GM18505 (cell line): ENCODE results near the gene ABCA1.

Experiments used
- ATAC-seq: cut with Tn5 transposase; IDR thresholded peaks from one replicate; pipeline ENCODE4 v1.9.1; 2021; ENCODE audit not compliant: unreplicated experiment
- POLR2A ChIP-seq: IDR thresholded peaks from 4 replicates; pipeline ENCODE4 v1.6.1; 2011; ENCODE audit warnings: borderline replicate concordance; ENCODE audit not compliant: insufficient read depth, insufficient read length; ENCODE audit errors: extremely low read depth

The ABCA1 gene

DNA sequence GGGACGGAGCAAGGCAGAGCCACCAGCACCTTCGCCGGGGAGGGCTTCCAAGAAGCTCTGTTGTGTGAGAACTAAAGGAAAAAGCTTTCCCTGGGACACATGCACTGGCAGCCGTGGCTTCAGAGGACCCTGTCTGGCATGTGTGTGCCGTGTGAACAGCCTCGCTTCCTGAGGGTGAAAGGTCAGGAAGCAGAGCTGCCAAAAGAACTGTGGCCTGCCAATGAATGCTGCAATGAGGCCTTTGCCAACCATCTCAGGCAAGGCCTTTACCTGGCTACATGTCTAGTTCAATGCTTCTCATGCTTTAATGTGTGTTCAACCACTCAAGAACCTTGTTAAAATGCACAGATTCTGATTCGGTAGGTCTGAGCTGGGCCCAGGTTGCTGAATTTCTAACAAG, 110.5 kb downstream of the ABCA1 start:
- ATAC-seq, result no peak
- no peak for TF ChIP-seq POLR2A

DNA sequence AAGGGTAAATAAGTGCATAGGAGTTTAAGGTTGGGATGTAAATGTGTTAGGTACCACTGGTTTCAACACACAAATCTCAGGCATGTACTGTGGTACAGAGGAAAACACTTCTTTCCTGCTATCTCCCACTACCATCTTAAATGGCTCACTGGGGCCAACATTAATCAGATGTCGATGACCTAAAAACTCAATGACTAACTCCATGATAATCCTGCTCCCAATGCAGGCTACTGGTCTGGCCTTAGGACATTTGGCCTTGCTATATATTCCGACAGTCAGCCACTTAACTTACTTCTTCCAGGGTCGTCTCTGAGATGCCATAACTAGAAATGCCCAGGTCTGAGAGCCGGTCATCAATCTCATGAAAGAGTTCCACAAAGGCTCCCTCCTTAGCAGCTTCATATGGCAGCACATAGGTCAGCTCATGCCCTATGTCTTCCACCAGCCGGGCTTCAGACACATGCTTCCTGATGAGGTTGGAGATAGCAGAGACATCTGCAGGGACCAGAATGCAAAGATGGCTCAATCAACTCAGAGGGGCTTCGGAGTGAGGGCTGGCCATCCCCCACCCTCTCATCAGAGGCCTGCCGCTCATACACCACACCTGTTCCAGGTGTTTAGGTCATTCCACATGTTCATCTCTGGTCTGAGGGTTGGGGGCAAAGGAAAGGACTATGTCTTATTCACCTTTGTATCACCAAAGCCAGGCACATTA, 111.9 kb downstream of the ABCA1 start:
- no peak for TF ChIP-seq POLR2A
- no peak for ATAC-seq

DNA sequence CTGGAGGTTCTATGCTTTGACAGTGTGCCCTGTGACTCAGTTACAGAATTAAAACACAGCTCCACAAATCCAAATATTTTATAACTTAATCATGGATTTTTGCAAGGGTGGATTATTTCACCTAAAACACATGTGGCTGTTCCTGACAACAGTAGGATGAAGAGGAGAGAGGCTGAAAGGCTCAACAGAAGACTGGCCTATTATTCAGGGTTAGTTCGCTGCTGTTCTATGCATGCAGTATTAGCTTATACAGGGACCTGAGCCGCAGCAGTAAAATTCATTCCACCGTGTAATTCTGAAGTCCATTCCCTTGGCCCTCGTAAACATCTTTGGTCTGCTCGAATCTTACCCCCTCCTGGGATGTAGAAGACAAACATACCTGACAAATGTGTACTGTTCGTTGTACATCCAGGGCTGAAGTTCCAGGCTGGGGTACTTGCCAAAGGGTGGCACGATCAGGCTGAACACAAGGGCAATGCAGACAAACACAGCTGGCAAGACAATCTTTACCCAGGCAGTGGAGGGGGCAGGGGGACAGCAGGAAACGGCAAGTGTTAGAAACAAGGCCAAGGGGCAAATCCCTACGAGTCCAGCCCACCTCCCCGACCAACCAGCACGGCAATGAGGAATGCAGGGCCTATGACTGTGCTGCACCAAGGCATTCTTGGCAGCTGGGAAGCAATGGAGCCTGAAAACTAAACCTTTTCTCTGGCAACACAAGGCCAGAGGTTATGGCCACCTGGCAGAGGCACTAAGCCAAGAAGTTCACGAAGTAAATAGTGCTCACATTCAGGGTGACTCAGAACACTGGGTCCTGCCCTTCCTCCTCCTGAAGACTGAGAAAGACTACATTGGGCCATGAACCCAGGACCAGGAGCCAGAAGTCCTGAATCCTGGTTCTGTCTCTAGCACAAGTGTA, 117.3 kb downstream of the ABCA1 start:
- no peak for ATAC-seq
- no peak for TF ChIP-seq POLR2A

DNA sequence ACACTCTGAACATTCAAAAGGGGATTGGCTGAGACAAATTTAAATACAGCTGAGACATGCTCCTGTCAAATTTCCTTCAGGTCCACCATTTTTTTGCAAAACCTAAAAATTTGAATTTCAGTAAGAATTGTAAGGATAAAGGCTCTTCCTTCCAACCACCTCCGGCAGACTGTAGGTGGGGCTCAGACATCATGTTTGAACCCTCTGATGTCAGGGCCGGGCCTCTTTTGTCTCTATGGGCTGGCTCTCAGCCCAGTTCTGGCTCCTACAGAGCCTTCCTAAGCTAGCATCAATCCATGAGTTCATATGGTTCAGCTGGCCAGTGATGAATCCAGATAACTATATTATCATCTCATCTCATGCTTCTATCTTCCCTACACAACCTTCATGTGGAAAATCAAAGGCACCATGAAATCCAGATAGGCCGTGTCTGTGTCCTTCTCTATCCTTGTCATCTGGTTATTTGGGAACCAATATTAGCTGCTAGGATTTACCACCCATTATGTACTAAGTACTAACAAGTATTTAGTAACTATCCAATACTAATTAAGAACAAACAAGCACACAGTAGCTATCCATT, 119.8 kb downstream of the ABCA1 start:
- ATAC-seq, result no peak
- no peak for TF ChIP-seq POLR2A

DNA sequence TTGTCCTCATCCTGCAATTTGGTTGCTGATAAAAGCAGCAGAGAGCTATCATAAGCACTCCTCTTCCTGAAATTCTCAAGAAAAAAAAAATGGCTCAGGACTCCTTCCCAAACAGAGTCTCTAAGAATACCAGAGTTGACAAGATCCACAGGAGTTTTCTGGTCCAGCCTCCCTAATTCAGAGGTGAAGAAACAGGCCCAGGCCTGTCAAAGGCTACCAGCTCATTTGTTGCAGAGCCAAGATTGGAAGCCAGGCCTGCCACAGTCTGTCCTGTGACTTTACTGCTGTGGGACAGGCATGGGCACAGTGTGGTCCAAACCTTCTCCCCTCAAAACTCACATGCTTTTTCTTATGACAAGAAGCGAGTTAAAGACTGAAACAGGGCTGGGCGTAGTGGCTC, 122.5 kb downstream of the ABCA1 start:
- TF ChIP-seq POLR2A, result no peak
- no peak for ATAC-seq

DNA sequence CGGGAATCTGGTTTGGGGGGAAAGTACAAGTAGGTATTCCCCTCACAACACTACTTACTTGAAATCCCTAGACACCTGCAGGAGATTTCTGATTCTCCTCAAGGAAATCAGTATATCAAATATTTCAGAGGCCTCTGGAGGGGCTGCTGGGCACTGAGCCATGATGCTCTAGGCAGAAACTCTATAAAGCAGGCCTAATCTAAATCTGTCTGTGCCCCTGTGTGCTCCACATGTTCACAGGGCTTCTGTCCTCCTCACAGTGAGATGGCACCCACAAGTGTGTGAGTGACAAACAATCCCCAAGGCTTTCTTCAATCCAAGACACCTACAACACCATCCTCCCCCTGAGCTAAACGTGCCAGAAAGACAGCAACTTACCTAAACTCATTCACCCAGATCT, 125.0 kb downstream of the ABCA1 start:
- TF ChIP-seq POLR2A, result no peak
- no peak for ATAC-seq

DNA sequence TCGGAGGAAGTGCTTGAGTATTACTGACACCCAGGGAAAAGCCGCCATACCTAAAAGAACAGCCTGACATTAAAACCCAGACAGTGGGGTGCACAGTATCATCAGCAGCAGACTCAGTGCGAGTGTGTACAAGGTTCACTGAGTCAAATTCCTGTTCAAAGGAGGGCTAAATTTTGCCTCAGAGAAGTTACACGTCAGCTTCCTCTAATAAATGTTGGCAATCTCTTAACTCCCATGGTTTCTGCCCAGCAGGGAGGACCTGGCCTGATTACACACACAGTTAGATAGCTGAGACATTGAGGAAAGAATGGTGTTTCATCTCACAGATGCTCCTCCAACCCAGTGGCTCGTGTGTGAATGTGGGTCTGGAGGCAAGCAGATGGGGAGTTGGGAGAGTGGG, 125.8 kb downstream of the ABCA1 start:
- no peak for ATAC-seq
- TF ChIP-seq POLR2A, result no peak

DNA sequence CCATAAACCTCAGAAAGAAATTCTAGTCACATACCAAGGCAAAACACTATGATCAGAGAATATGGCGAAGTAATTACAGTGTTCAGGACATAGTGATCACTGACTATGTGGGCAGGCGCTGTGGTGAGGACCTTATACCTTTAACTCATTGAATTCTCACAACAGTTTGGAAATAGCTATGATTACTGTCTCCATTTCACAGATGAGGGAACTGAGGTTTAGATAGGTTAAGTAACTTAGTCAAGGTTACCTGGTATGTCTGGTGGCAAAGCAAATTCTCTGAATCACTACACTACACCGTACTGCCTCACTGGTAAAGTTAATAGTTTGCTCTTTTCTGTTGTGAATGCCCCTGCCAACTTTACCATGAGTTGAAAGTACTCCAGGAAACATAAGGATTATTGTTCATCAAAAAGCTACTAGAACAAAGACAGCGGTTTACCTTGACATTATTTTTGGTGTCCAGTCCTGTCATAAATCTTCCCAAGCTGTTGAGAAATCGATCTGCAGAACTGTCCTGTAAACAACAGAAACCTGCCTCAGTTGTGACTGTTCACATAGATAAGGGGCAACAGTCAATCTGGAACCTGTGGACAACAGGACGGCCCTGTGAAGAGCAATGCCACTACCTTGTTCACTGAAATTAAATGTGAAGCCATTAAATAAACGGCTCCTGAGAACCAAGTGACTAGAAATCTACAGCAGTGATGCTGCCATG, 127.7 kb downstream of the ABCA1 start:
- ATAC-seq, result no peak
- no peak for TF ChIP-seq POLR2A

DNA sequence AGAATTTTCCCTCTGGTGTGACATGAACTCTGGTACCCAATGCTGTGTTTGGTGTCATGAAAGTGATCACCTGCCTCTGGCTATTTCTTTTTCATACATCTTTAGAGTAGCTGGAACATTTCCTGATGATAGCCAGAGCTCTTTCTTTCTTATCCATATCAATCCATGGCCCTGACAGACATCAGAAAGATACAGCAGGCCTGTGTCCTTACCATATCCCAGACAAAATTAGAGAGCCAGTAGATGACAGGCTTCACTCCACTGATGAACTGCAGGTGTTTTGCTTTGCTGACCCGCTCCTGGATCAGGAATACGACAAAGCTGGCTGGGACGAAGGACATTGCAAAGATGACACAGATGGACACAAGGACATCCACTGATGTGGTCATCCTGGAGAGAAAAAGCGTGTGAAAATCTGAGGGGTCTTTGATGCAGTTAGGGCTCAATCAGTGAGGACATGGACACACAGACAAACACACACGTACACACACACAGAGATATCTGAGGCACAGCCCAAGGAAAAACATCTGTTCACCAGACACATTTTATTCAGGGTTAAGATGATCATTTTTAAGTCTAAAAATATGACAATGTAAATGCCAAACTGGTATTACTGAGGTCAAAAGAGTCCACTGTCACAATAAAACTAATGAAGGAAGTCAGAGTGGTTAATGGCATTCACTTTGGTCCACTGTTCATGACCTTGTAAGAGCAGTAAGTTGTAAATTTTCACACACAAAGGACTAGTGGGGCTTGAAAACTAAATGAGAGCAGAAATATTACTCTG, 129.6 kb downstream of the ABCA1 start:
- TF ChIP-seq POLR2A, result no peak
- no peak for ATAC-seq

DNA sequence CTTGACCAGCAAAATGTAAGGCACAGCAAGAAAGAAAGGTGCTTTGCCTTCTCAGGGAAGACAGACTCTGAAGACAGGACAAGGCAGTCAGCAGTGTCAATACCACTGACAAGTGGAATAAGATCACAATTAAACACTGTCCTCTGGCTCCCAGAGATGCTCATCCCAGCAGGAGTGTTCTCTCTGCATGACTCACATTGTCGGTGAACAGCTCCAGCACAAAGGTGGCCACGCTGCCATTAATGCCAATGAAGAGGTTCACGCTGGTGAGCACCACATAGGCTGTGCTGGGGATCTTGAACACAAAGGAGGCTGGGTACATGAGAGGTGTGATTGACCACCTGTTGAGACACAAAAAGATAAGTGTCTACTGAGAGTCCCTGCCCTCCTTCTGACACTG, 132.1 kb downstream of the ABCA1 start:
- TF ChIP-seq POLR2A, result no peak
- no peak for ATAC-seq

DNA sequence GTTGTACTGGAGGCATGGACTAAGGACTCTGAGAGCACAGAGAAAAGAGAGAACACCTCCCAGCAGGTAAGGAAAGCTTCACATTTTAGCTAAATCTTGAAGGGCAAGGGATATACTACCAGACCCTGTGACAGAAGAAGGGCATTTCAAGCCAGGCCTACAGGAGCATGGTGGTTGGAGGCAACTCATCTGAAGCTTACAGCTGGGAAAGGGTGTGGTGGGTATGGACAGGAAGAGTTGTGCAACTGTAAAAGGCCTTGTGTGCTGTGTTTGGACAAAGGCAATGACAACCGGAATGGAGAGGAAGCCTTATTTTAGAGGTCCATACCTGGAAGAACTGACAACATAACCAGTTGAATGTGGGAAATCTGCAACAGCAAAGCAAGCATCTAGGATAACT, 132.9 kb downstream of the ABCA1 start:
- no peak for ATAC-seq
- no peak for TF ChIP-seq POLR2A

DNA sequence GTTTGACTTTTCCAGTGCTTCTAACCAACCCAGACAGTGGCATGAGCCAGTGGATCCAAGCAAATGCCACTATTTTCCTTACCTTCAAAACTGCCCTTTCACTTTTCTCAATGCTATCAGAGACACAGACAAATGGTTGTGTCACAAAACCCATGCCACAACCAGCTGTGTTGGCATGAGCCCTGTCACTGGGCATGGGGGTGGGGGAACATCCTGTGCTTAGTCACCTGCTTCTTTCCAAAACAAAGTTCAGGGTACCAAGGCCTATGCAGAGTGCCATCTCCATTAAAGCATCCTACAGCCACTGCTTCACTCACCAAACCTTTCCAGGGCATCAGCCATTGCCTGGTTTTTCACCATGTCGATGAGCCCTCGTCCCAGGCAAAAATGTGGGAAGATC, 133.9 kb downstream of the ABCA1 start:
- no peak for TF ChIP-seq POLR2A
- ATAC-seq, result no peak
